NT2/D1 (cell line): ENCODE measurements around the gene GADL1.

Source experiments
- DNase-seq: peaks from one replicate; pipeline ENCODE4 v3.0.0-alpha.2; 2011; ENCODE audit warnings: low read depth, low spot score
- H3K27me3 ChIP-seq: 2 replicates; pipeline ENCODE4 v1.6.0; 2011; ENCODE audit warnings: mild to moderate bottlenecking; ENCODE audit not compliant: insufficient read length, insufficient read depth
- H3K36me3 ChIP-seq: 2 replicates; pipeline ENCODE4 v1.6.1; 2011; ENCODE audit warnings: mild to moderate bottlenecking, low read length, mixed read lengths; ENCODE audit not compliant: insufficient read depth, insufficient read length
- H3K4me1 ChIP-seq: 2 replicates; pipeline ENCODE4 v1.5.1; 2011; ENCODE audit not compliant: insufficient read depth, insufficient read length
- H3K4me3 ChIP-seq: 2 replicates; pipeline ENCODE4 v1.5.1; 2011; ENCODE audit warnings: low read depth; ENCODE audit not compliant: insufficient read length
- H3K9ac ChIP-seq: 2 replicates; pipeline ENCODE4 v1.6.0; 2011; ENCODE audit warnings: low read depth; ENCODE audit not compliant: insufficient read length
- H3K9me3 ChIP-seq: 2 replicates; pipeline ENCODE4 v1.5.1; 2011; ENCODE audit warnings: mild to moderate bottlenecking, low read length; ENCODE audit not compliant: insufficient read depth
- SUZ12 ChIP-seq: IDR thresholded peaks from 2 replicates; pipeline ENCODE4 v1.6.1; 2011; ENCODE audit not compliant: insufficient read length, insufficient read depth; ENCODE audit errors: extremely low read depth
- YY1 ChIP-seq: IDR thresholded peaks from 2 replicates; pipeline ENCODE4 v1.6.1; 2011; ENCODE audit not compliant: insufficient read length, insufficient read depth
- ZNF274 ChIP-seq: IDR thresholded peaks from 2 replicates; pipeline ENCODE4 v1.6.1; 2011; ENCODE audit warnings: mild to moderate bottlenecking, low read depth, low read length

The GADL1 gene

DNA sequence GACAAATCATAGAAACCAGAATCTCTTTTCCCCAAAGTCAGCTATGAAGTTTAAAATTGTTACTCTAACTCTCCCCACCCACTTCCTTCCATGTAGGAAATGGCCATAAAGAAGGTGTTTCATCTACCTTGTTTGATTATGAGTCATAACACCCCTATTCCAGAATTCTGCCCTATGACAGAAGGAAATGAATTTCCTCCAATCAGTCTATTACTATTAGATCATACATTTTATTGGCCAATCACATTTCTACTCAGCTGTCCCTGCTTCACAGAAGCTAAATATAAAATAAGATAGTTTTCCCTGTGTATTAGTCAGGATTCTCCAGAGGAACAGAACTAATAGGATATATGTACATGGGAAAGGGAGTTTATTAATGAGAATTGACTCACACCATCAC is 186.0 kb downstream of the GADL1 start:
- Histone ChIP-seq H3K9me3 (peaks cover 28% of the 10 kb centered on the region), H3K36me3 (no peaks in the 10 kb centered on the region), H3K4me3 (no peak overlapping the region), H3K27me3 (no peaks in the 10 kb centered on the region), H3K4me1 (no peaks in the 10 kb centered on the region), H3K9ac (no peak overlapping the region)
- DNase-seq, result no peak
- no peak for TF ChIP-seq SUZ12
- no peak for TF ChIP-seq YY1
- TF ChIP-seq ZNF274, result no peak

DNA sequence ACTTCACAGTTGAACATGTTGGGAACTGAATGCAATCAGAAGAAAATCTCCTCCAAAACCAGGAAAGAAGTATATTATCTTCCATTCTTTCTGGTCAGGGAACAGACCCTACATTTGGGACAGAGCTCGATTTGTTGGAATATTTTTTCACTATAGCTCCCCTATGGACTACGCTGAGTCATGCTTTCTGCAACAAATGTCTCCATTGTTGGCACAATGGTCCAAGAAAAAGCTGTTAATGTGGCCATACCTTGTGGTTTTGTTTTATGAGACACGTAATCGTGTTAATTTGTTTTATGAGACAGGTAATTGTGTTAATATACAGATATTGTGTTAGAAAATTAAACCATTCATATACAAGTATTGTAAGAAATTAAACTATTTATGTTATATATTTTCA is 186.6 kb downstream of the GADL1 start:
- TF ChIP-seq SUZ12 (no peak), YY1 (no peak)
- H3K36me3 ChIP-seq, result no peaks in the 10 kb centered on the region
- no peak for DNase-seq
- H3K27me3 ChIP-seq, result no peaks in the 10 kb centered on the region
- peaks cover 34% of the 10 kb centered on the region for H3K9me3 ChIP-seq
- H3K4me3 ChIP-seq, result no peak overlapping the region
- no peaks in the 10 kb centered on the region for H3K4me1 ChIP-seq
- H3K9ac ChIP-seq, result no peak overlapping the region

DNA sequence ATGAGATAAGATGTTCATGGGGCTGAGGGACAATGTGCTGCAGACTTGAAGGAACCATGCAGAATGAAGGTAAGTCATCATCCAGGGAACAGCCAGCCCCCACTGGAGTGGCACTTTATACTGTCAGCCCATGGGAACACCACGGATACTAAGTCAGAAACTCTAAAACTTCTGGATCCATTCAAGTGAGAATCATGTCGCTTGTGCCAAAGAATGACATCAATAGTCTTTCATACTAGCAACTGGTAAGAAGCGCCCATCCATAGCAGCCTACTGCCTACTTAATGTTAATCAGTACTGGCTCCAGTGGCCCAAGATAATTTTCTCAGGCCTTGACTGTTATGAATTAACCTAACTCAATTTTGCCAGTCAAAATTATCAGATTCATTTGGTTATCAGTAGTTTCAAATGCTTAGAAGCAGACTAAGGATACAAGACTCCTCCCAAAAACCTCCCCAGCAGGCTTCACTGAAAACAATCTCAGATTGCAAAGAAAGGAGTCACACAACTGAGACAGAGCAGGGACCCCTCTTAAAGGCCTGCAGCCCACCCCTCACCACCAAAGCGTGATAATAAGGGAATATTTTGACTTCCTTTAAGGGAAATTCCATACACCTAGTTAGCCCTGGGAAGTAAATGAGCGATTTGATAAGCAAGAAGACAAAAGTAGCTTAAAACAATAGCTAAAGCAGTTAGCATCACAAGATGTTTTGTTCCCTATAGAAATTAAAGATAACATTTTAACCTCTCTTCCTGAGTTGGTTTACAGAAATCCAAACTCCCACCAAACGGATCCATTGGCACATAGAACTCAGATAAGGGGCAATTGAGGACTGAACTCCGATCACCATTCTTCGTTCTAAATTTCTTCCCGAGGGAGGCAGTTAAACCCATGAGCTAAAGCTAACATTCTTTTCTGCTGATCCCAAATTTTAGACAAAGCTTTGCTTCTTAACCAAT is 189.2 kb downstream of the GADL1 start:
- peaks cover 54% of the 10 kb centered on the region for H3K9me3 ChIP-seq
- H3K36me3 ChIP-seq, result no peaks in the 10 kb centered on the region
- DNase-seq, result no peak
- H3K4me3 ChIP-seq, result no peak overlapping the region
- no peak for TF ChIP-seq SUZ12
- no peak for TF ChIP-seq YY1
- no peak for TF ChIP-seq ZNF274
- H3K4me1 ChIP-seq, result no peaks in the 10 kb centered on the region
- H3K27me3 ChIP-seq, result no peaks in the 10 kb centered on the region
- H3K9ac ChIP-seq, result no peak overlapping the region

DNA sequence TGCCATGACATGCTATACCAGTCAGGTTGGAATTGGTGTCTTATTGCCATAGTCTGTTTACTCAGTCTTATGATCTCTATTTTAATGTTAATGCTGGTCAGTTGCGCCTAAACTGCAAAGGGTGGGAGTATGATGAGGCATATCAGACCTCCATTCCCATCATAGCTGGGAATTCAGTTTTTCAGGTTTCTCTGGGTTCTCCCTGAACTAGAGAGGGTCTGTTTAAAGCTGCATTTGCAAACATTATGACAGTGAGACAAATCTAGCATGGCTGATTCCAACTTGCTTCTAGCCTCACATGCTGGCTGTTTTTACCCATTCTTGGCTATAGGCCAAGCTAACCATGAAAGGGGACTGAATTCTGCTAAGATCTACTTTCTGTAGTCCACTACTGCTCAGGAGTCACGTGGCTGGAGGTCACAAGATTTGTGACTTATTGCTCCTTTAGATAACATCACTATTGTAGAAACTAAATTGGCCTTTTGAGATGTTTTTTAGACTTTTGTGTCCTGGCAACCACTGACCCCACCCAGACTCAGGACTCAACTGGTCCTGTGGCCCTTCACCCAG is 191.5 kb downstream of the GADL1 start:
- no peak overlapping the region for H3K9ac ChIP-seq
- no peaks in the 10 kb centered on the region for H3K27me3 ChIP-seq
- H3K4me3 ChIP-seq, result no peak overlapping the region
- H3K9me3 ChIP-seq, result peaks cover 54% of the 10 kb centered on the region
- no peak for DNase-seq
- TF ChIP-seq SUZ12, result no peak
- no peak for TF ChIP-seq YY1
- TF ChIP-seq ZNF274, result no peak
- no peaks in the 10 kb centered on the region for H3K36me3 ChIP-seq
- no peaks in the 10 kb centered on the region for H3K4me1 ChIP-seq

DNA sequence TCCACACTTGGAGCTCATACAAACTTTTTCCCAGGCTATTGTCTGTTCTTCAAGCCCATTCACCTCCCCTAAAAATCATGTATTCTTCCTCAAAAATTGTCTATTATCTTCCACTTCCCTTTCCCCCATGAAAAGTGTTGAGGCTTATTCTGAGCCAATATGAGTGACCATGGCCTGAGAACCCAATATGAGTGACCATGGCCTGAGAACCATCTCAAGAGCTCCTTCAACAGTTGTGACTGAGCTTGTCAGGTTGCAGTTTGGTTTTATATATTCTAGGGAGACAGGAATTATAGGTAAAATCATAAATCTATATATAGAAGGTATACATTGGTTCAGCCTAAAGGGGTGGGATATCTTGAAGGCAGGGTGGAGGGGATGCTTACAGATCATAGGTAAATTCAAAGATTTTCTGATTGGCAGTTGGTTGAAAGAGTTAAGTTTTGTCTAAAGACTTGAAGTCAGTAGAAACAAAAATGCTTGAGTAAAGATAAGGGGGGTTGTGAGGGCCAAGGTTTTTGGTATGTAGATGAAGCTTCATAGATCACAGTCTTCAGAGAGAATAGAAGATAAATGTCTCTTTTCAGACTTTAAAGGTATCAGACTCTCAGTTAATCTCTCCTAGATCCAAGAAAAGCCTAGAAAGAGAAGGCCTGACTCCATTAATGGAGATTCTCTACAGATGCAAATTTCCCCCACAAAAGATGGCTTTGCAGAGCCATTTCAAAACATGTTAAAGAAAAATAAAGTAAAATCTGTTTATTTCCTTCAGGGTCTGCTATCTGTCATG is 192.2 kb downstream of the GADL1 start:
- no peaks in the 10 kb centered on the region for H3K27me3 ChIP-seq
- no peak overlapping the region for H3K4me3 ChIP-seq
- no peaks in the 10 kb centered on the region for H3K36me3 ChIP-seq
- no peak overlapping the region for H3K9ac ChIP-seq
- no peak for DNase-seq
- no peak for TF ChIP-seq YY1
- TF ChIP-seq ZNF274, result no peak
- no peak for TF ChIP-seq SUZ12
- H3K4me1 ChIP-seq, result no peaks in the 10 kb centered on the region
- peaks cover 53% of the 10 kb centered on the region for H3K9me3 ChIP-seq

GRCh38 chr3:30700702-30701321 is 193.6 kb downstream of the GADL1 start:
- DNase-seq, result no peak
- Histone ChIP-seq H3K27me3 (no peaks in the 10 kb centered on the region), H3K4me1 (peaks cover 5% of the 10 kb centered on the region), H3K9me3 (peaks cover 44% of the 10 kb centered on the region), H3K36me3 (no peaks in the 10 kb centered on the region), H3K4me3 (no peak overlapping the region), H3K9ac (no peak overlapping the region)
- TF ChIP-seq SUZ12, result no peak
- no peak for TF ChIP-seq YY1
- no peak for TF ChIP-seq ZNF274
